Neural progenitor cell (in vitro differentiated cells): ENCODE results near the gene RNF213. TPM values are rescaled to one million over a fixed set of nuclear protein-coding genes. Genes with fewer than 3 reads are reported as not detected.

ENCODE experiments used
- DNase-seq: peaks from one replicate; pipeline ENCODE4 v3.0.0-alpha.2; 2016; ENCODE audit warnings: low spot score
- H2AFZ ChIP-seq: fragments of 200-600 bp; sonication (generic); replicated peaks from 2 replicates; pipeline ENCODE4 v1.6.1; 2016; ENCODE audit warnings: antibody characterized with exemption
- H3F3A ChIP-seq: fragments of 200-600 bp; sonication (generic); 2 replicates; pipeline ENCODE4 v1.6.1; 2016; ENCODE audit warnings: antibody characterized with exemption, low read depth
- H3K27ac ChIP-seq: fragments of 200-600 bp; sonication (generic); 2 replicates; pipeline ENCODE4 v1.5.1; 2016; ENCODE audit warnings: mild to moderate bottlenecking
- H3K27me3 ChIP-seq: fragments of 200-600 bp; sonication (generic); 2 replicates; pipeline ENCODE4 v1.6.1; 2016; ENCODE audit warnings: mild to moderate bottlenecking, moderate library complexity
- H3K36me3 ChIP-seq: fragments of 200-600 bp; sonication (generic); 2 replicates; pipeline ENCODE4 v1.5.1; 2016
- H3K4me1 ChIP-seq: fragments of 200-600 bp; sonication (generic); 2 replicates; pipeline ENCODE4 v1.6.1; 2016; ENCODE audit warnings: mixed run types
- H3K4me2 ChIP-seq: fragments of 200-600 bp; sonication (generic); 2 replicates; pipeline ENCODE4 v1.6.1; 2016
- H3K4me3 ChIP-seq: fragments of 200-600 bp; sonication (generic); 2 replicates; pipeline ENCODE4 v1.5.1; 2016
- H3K79me2 ChIP-seq: fragments of 200-600 bp; sonication (generic); 2 replicates; pipeline ENCODE4 v1.6.1; 2016; ENCODE audit warnings: low read depth
- H3K9ac ChIP-seq: fragments of 200-600 bp; sonication (generic); 2 replicates; pipeline ENCODE4 v1.6.1; 2016
- H3K9me3 ChIP-seq: fragments of 200-600 bp; sonication (generic); 2 replicates; pipeline ENCODE4 v1.5.1; 2016; ENCODE audit warnings: low read depth
- H4K20me1 ChIP-seq: fragments of 200-600 bp; sonication (generic); 2 replicates; pipeline ENCODE4 v1.6.1; 2016; ENCODE audit warnings: low read depth
- H3K27ac Mint-ChIP-seq: 3 replicates; pipeline ENCODE4 v1.8.0; 2021; ENCODE audit warnings: mixed read lengths
- H3K27me3 Mint-ChIP-seq: 2 replicates; pipeline ENCODE4 v1.8.0; 2022; ENCODE audit warnings: low read depth, mild to moderate bottlenecking, inconsistent platforms, moderate library complexity, mixed read lengths; ENCODE audit not compliant: insufficient read depth
- H3K36me3 Mint-ChIP-seq: 3 replicates; pipeline ENCODE4 v1.8.0; 2021; ENCODE audit warnings: mixed read lengths
- H3K4me1 Mint-ChIP-seq: 3 replicates; pipeline ENCODE4 v1.8.0; 2021; ENCODE audit warnings: mixed read lengths
- H3K4me3 Mint-ChIP-seq: 3 replicates; pipeline ENCODE4 v1.8.0; 2021; ENCODE audit warnings: mild to moderate bottlenecking, moderate library complexity, mixed read lengths
- H3K9me3 Mint-ChIP-seq: 3 replicates; pipeline ENCODE4 v1.8.0; 2020; ENCODE audit warnings: mixed read lengths
- CTCF ChIP-seq: fragments of 200-600 bp; sonication (generic); IDR thresholded peaks from 2 replicates; pipeline ENCODE4 v1.5.1; 2017; ENCODE audit warnings: antibody characterized with exemption, mild to moderate bottlenecking
- EZH2 ChIP-seq: fragments of 200-600 bp; sonication (generic); IDR thresholded peaks from 2 replicates; pipeline ENCODE4 v1.6.1; 2017; ENCODE audit warnings: antibody characterized with exemption, mild to moderate bottlenecking, moderate library complexity
- EZH2phosphoT487 ChIP-seq: fragments of 200-600 bp; sonication (generic); IDR thresholded peaks from 2 replicates; pipeline ENCODE4 v1.6.1; 2017; ENCODE audit warnings: antibody characterized with exemption
- total RNA-seq: library from RNA; depleted of rRNA; stranded (reverse); fragments of >200 nt; gene quantifications from 2 replicates; pipeline ENCODE4 v1.2.3, GENCODE V29; 2015; ENCODE audit warnings: low replicate concordance

Gene RNF213
- total RNA-seq, 1 donor from 2014 or later, result 19.8 TPM

GRCh38 chr17:80315517-80316182 lies 55.0 kb downstream of the RNF213 start:
- Histone ChIP-seq H3K27ac (no peak overlapping the region), H3K4me2 (no peak overlapping the region), H3K79me2 (no peaks in the 10 kb centered on the region), H3K4me1 (no peaks in the 10 kb centered on the region), H3K4me3 (no peak overlapping the region), H3K36me3 (no peaks in the 10 kb centered on the region), H3K27me3 (no peaks in the 10 kb centered on the region), H3K9ac (no peak overlapping the region), H2AFZ (no peak overlapping the region), H4K20me1 (no peaks in the 10 kb centered on the region), H3K9me3 (no peaks in the 10 kb centered on the region), H3F3A (no peaks in the 10 kb centered on the region)
- H3K36me3 Mint-ChIP-seq, result peaks cover 29% of the 10 kb centered on the region
- H3K27ac Mint-ChIP-seq, result no peak overlapping the region
- TF ChIP-seq EZH2phosphoT487 (no peak), EZH2 (no peak), CTCF (no peak)
- no peaks in the 10 kb centered on the region for H3K4me1 Mint-ChIP-seq
- H3K9me3 Mint-ChIP-seq, result peaks cover 2% of the 10 kb centered on the region
- H3K27me3 Mint-ChIP-seq, result peaks cover 8% of the 10 kb centered on the region
- DNase-seq, result no peak
- no peak overlapping the region for H3K4me3 Mint-ChIP-seq

- Histone ChIP-seq H3K9ac (no peak overlapping the region), H3K4me2 (no peak overlapping the region), H3K4me1 (no peaks in the 10 kb centered on the region), H4K20me1 (no peaks in the 10 kb centered on the region), H3K9me3 (no peaks in the 10 kb centered on the region), H3K36me3 (no peaks in the 10 kb centered on the region), H3K4me3 (no peak overlapping the region), H2AFZ (no peak overlapping the region), H3F3A (no peaks in the 10 kb centered on the region), H3K79me2 (no peaks in the 10 kb centered on the region), H3K27me3 (no peaks in the 10 kb centered on the region), H3K27ac (no peak overlapping the region)
- H3K27ac Mint-ChIP-seq, result no peak overlapping the region
- H3K36me3 Mint-ChIP-seq, result peaks cover 36% of the 10 kb centered on the region
- DNase-seq, result no peak
- H3K27me3 Mint-ChIP-seq, result peaks cover 8% of the 10 kb centered on the region
- peaks cover 2% of the 10 kb centered on the region for H3K9me3 Mint-ChIP-seq
- no peak for TF ChIP-seq CTCF
- TF ChIP-seq EZH2, result no peak
- no peak for TF ChIP-seq EZH2phosphoT487
- no peak overlapping the region for H3K4me3 Mint-ChIP-seq
- H3K4me1 Mint-ChIP-seq, result no peaks in the 10 kb centered on the region
These were observed 55.8 kb downstream of the RNF213 start for GRCh38 chr17:80316431-80316830.

GRCh38 chr17:80316927-80317705 lies 56.5 kb downstream of the RNF213 start:
- Mint-ChIP-seq H3K27ac (no peak overlapping the region), H3K36me3 (peaks cover 36% of the 10 kb centered on the region), H3K9me3 (peaks cover 2% of the 10 kb centered on the region), H3K4me1 (no peaks in the 10 kb centered on the region), H3K27me3 (peaks cover 8% of the 10 kb centered on the region), H3K4me3 (no peak overlapping the region)
- DNase-seq, result no peak
- no peak overlapping the region for H3K4me2 ChIP-seq
- H3K4me3 ChIP-seq, result no peak overlapping the region
- no peak overlapping the region for H2AFZ ChIP-seq
- no peak overlapping the region for H3K27ac ChIP-seq
- TF ChIP-seq CTCF, result no peak
- TF ChIP-seq EZH2, result no peak
- TF ChIP-seq EZH2phosphoT487, result no peak
- no peaks in the 10 kb centered on the region for H3K9me3 ChIP-seq
- no peaks in the 10 kb centered on the region for H3K79me2 ChIP-seq
- H3K4me1 ChIP-seq, result no peaks in the 10 kb centered on the region
- H3F3A ChIP-seq, result no peaks in the 10 kb centered on the region
- no peaks in the 10 kb centered on the region for H4K20me1 ChIP-seq
- H3K27me3 ChIP-seq, result no peaks in the 10 kb centered on the region
- H3K9ac ChIP-seq, result no peak overlapping the region
- H3K36me3 ChIP-seq, result no peaks in the 10 kb centered on the region
